Epithelial cell of prostate (primary cell): ENCODE measurements around the gene MAGEA3.
"Not testable (repeated sequence)": the region's sequence is repeated elsewhere in the genome, so short reads cannot be mapped to it uniquely, and the experiment has no call there.

Experiments used
- DNase-seq: peaks from one replicate; pipeline ENCODE4 v3.0.0-alpha.2; 2011; ENCODE audit warnings: low read depth, low spot score
- H3K27ac ChIP-seq: fragments of 450-650 bp; 2 replicates; pipeline ENCODE4 v1.5.1; 2017; ENCODE audit warnings: mild to moderate bottlenecking

The MAGEA3 gene, protein sequence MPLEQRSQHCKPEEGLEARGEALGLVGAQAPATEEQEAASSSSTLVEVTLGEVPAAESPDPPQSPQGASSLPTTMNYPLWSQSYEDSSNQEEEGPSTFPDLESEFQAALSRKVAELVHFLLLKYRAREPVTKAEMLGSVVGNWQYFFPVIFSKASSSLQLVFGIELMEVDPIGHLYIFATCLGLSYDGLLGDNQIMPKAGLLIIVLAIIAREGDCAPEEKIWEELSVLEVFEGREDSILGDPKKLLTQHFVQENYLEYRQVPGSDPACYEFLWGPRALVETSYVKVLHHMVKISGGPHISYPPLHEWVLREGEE

DNA sequence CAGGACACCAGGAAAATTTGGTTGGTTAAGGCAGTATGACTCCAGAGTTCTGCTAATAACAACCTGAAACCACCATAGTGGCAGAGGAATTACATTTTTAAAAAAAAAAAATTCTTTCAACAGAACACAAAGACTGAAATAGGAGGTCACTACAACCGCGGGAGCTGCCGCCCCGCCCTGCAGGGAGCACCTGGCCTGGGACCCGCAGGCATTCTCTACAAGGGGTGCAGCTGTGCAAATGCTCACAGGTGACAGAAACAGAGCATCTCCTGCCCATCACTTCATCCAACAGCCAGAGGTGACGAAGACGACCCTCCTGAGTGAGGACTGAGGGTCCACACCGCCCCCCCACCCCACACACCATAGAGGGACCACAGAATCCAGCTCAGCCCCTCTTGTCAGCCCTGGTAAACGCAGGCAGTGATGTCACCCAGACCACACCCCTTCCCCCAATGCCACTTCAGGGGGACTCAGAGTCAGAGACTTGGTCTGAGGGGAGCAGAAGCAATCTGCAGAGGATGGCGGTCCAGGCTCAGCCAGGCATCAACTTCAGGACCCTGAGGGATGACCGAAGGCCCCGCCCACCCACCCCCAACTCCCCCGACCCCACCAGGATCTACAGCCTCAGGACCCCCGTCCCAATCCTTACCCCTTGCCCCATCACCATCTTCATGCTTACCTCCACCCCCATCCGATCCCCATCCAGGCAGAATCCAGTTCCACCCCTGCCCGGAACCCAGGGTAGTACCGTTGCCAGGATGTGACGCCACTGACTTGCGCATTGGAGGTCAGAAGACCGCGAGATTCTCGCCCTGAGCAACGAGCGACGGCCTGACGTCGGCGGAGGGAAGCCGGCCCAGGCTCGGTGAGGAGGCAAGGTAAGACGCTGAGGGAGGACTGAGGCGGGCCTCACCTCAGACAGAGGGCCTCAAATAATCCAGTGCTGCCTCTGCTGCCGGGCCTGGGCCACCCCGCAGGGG is at the start of gene MAGEA3:
TSS of gene MAGEA3 (plus strand) at position 843 of the 980 bp plus-strand sequence. CDS start 2,039 bp downstream, outside the sequence.
- not testable (repeated sequence) for H3K27ac ChIP-seq, DNase-seq

DNA sequence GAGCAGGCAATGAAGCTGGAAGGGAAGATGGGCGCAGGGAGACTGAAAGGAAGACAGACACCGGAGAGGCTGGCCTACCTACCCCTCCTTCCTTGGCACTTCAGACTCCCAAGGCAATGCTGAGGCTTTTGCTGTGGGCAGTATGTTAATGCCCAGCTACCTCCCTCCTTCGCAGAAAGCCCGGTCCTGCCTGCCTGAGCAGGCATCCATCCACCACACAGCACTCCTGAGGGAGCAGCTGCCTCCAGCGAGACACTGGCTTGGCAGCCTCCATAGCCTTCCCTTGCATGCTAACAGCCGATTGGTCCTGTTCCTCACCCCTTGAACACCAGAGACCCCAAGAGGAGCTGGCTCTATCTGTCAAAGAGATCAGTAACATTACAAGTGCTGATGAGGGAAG is 46.5 kb upstream of the MAGEA3 start:
- H3K27ac ChIP-seq, result no peak overlapping the region
- no peak for DNase-seq

DNA sequence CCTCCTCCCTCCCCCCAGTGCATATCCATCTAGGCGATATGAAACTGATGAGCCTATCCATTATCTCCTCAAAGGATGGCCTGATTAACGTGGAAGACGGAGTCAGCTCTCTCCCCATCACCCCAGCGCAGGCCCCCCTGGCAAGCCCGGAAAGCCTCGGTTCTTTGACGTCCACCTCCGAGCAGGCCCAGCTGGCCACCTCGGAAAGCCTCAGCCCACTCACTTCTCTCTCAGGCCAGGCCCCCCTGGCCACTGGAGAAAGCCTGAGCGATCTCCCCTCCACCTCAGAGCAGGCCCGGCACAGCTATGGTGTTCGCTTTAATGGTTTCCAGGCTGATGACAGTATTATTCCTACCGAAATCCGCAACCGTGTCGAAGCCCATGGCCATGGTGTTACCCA is 46.1 kb upstream of the MAGEA3 start:
- DNase-seq, result no peak
- H3K27ac ChIP-seq, result no peak overlapping the region

DNA sequence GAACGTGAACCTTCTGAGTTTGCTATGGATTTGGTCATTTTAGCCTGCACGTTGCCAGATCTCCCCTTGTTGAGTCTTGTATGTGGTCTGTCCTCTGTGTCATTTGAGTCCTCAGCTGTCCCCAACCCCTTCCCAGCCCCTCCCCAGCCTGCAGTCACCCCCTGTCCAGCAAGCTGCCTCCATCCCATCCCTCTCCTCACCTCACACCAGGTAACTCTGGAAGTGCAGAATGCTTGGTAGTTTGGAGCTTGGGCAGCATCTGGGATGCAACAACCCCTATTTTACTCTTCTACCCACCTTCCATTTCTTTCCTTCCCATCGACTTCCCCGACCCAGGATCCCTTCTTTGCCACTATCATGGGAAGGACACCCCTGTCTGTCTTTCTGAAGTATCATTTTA is 42.5 kb upstream of the MAGEA3 start:
- no peak for DNase-seq
- no peak overlapping the region for H3K27ac ChIP-seq

DNA sequence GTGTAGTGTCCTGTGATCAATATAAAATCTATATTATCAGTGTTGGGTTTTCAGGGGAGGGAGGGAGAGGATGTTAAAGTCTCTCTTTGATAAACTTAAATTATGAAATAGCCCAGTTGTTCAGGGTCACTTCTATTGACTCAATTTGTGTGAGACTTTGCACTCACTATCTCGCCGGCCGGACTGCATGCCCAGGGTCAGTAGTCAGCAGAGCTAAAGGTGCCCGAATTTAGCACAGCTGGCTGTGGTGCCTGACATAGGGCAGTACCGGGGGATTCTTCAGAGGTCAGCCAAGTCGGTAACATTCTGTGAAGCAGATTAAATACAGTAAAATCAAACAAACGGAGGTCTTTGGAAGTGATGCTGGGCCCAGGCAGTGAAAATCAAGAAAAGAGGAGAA is 41.7 kb upstream of the MAGEA3 start:
- no peak overlapping the region for H3K27ac ChIP-seq
- no peak for DNase-seq

DNA sequence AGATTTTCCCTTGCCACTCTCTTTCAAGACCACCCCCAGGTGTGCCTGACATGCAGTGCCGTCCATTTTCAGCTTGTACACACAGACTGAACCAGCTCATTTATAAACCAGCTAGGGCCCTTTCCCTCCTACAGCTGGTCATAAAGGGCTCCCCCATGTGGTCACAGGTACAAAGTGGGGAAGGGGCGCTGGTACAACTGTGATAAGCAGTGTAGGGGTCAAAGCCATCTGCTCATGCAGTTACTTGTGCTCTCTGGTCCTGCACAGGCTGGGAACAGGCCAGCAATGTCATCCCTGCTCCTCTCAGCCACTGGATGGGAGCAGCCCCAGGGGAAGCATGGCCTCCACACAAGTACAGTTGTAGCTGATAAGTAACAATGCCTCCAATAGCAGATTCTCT is 40.3 kb upstream of the MAGEA3 start:
- no peak for DNase-seq
- H3K27ac ChIP-seq, result no peak overlapping the region

DNA sequence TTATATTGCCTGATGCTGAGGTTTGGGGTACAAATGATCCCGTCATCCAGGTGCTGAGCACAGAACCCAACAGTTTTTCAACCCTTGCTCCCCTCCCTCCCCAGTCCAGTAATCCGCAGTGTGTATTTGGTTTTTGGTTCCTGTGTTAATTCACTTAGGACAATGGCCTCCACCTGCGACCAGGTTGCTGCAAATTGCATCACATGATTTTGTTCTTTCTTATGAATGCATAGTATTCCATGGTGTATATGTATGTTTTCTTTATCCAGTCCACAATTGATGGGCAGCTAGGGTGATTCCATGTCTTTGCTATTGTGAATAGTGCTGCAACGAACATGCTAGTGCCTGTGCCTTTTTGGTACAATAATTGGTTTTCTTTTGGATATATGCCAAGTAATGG is 35.5 kb upstream of the MAGEA3 start:
- H3K27ac ChIP-seq, result no peak overlapping the region
- no peak for DNase-seq

DNA sequence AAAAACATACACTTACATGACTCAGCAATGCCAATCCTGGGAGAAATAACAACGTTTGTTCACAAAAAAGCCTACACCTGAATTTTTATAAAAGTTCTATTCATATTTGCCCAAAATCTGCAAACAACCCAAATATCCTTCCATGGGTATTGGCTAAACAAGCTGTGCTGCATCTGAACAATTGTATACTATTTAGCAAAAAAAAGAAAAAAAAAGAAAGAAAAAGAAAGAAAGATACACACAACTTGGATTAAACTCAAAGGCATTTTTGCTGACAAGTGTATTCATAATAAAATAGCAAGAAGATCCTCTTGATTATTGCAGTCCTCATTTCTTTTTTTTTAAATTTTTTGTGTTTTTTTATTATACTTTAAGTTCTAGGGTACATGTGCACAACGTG is 24.5 kb upstream of the MAGEA3 start:
- H3K27ac ChIP-seq, result no peak overlapping the region
- DNase-seq, result no peak

DNA sequence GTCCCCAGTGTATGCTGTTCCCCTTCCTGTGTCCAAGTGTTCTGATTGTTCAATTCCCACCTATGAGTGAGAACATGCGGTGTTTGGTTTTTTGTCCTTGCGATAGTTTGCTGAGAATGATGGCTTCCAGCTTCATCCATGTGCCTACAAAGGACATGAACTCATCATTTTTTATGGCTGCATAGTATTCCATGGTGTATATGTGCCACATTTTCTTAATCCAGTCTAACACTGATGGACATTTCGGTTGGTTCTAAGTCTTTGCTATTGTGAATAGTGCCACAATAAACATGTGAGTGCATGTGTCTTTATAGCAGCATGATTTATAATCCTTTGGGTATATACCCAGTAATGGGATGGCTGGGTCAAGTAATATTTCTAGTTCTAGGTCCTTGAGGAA is 23.9 kb upstream of the MAGEA3 start:
- not testable (repeated sequence) for DNase-seq, H3K27ac ChIP-seq

DNA sequence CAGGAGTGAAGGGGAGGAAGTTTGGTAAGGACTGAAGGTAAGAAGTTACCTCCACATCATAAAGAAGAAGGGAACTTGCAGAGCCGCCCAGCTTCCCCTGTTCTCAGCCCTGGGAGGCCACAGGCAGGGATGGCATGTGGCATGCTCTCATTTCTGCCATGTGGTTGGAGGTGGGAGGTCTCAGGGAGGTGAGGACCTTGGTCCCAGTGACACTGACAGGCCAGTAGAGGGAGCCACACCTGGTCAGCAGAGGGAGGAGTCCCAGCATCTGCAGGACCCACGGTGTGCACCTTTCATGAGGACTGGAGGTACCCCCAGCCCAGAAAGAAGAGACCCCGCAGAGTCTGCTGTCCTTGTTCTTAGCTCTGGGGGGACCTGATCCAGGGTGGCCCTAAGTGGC is 17.6 kb upstream of the MAGEA3 start:
- not testable (repeated sequence) for DNase-seq, H3K27ac ChIP-seq

DNA sequence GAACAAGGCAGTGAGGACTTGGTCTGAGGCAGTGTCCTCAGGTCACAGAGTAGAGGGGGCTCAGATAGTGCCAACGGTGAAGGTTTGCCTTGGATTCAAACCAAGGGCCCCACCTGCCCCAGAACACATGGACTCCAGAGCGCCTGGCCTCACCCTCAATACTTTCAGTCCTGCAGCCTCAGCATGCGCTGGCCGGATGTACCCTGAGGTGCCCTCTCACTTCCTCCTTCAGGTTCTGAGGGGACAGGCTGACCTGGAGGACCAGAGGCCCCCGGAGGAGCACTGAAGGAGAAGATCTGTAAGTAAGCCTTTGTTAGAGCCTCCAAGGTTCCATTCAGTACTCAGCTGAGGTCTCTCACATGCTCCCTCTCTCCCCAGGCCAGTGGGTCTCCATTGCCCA is 1.8 kb downstream of the MAGEA3 start:
- H3K27ac ChIP-seq, DNase-seq: not testable (repeated sequence)

DNA sequence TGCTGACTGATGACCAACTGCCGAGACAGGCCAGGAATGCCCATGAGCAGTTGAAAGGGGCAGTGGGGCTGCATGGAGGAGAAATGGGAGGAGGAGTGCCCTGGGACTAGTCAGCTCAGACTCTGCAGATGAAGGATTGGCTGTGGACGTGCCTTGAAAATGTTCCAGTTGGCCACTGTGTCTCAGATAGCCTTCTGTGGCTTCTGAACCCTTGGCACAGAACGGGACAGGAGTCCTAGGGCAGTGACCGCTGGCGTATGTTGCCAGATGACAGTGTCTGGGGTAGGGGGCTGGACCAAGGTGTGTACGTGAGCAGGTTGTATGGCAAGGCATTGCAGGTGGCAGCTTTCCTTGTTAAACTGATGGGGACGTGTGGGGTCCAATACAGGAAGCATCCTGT is 7.9 kb downstream of the MAGEA3 start:
- H3K27ac ChIP-seq, DNase-seq: not testable (repeated sequence)

DNA sequence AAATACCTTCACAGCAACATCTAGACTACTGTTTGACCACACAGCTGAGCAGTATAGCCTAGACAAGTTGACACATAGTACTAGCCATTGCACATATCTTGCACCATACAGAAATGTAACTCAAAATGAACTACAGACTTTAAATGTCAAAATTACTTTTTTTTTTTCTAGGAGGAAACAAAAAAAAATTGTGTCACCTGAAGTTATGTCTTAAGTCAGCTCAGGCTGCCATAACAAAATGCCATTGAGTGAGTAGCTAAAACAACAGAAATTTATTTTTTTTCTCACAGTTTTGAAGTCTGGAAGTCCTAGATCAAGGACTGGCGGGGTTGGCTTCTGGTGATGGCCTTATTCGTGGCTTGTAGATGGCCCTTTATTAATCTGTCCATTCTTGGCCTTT is 10.6 kb downstream of the MAGEA3 start, which contains the start of gene CSAG2:
TSS of gene CSAG2 (minus strand) at position 101 of the 400 bp plus-strand sequence. CDS start 161 bp downstream, outside the sequence.
- not testable (repeated sequence) for H3K27ac ChIP-seq, DNase-seq

DNA sequence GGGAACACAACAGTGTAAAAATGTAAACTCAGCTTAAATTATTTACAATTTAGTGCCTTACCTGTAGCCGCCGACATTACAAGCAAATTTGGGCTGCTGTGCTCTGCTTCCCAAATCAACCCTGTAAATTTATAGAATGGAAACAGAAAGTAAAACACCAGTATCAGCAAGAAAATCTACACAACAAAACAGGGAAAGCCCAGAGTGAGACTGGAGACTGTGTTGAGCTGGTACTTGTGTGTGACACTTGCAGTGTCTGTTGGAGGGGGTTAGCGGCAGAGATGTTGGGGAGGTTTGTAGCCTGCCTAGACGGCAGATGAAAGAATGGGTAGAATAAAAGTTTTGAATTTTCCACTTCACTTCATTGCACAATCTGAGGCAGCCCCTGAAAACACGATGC is 14.6 kb downstream of the MAGEA3 start:
- DNase-seq, H3K27ac ChIP-seq: not testable (repeated sequence)

DNA sequence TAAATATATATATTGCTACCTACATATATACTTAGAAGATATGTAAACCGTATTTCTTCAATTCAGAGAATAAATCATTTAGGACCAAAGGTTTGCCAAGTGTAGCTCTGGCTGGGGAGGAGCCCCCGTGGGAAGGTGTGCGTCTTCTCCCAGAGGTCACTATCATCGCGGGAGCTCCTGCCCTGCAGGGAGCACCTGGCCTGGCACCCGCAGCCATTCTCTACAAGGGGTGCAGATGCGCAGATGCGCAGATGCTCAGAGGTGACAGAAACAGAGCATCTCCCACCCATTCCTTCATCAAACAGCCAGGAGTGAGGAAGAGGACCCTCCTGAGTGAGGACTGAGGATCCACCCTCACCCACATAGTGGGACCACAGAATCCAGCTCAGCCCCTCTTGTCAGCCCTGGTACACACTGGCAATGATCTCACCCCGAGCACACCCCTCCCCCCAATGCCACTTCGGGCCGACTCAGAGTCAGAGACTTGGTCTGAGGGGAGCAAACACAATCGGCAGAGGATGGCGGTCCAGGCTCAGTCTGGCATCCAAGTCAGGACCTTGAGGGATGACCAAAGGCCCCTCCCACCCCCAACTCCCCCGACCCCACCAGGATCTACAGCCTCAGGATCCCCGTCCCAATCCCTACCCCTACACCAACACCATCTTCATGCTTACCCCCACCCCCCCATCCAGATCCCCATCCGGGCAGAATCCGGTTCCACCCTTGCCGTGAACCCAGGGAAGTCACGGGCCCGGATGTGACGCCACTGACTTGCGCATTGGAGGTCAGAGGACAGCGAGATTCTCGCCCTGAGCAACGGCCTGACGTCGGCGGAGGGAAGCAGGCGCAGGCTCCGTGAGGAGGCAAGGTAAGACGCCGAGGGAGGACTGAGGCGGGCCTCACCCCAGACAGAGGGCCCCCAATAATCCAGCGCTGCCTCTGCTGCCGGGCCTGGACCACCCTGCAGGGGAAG is 15.5 kb downstream of the MAGEA3 start, which contains the start of gene MAGEA2B:
TSS of gene MAGEA2B (plus strand) at position 814 of the 973 bp plus-strand sequence. CDS start 2,479 bp downstream, outside the sequence.
- H3K27ac ChIP-seq, DNase-seq: not testable (repeated sequence)

DNA sequence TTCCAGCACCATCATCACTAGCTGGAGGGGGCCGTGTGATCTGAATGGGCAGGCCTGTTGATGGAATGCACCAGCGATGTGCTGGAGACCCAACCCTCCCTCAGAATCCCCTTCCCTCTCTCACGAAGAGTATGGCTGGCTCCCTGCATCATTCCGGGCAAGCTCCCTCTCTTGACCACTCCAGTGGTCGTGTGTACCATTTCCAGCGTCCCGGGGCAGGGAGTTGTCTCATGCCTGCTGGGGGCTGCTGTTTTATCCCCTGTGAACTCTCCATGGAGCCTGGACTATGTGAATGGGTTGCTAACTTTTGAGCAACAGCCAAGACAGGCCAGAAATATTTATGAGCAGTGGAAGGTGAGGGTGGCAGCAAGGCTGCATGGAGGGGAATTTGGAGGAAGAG is 26.8 kb downstream of the MAGEA3 start:
- no peak for DNase-seq
- no peak overlapping the region for H3K27ac ChIP-seq

DNA sequence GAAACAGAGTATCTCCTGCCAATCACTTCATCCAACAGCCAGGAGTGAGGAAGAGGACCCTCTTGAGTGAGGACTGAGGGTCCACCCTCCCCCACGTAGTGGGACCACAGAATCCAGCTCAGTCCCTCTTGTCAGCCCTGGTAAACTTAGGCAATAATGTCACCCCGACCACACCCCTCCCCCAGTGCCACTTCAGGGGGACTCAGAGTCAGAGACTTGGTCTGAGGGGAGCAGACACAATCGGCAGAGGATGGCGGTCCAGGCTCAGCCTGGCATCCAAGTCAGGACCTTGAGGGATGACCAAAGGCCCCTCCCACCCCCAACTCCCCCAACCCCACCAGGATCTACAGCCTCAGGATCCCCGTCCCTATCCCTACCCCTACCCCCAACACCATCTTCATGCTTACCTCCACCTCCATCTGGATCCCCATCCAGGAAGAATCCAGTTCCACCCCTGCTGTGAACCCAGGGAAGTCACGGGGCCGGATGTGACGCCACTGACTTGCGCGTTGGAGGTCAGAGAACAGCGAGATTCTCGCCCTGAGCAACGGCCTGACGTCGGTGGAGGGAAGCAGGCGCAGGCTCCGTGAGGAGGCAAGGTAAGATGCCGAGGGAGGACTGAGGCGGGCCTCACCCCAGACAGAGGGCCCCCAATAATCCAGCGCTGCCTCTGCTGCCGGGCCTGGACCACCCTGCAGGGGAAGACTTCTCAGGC is 34.8 kb downstream of the MAGEA3 start, which contains the start of the genes CSAG1 and MAGEA12:
TSS of gene CSAG1 (minus strand) at position 461 of the 715 bp plus-strand sequence. CDS start 1,261 bp downstream, outside the sequence.
TSS of gene MAGEA12 (plus strand) at position 497 of the 715 bp plus-strand sequence. CDS start 2,405 bp downstream, outside the sequence.
- no peak for DNase-seq
- H3K27ac ChIP-seq, result no peak within 1 kb of the TSS

DNA sequence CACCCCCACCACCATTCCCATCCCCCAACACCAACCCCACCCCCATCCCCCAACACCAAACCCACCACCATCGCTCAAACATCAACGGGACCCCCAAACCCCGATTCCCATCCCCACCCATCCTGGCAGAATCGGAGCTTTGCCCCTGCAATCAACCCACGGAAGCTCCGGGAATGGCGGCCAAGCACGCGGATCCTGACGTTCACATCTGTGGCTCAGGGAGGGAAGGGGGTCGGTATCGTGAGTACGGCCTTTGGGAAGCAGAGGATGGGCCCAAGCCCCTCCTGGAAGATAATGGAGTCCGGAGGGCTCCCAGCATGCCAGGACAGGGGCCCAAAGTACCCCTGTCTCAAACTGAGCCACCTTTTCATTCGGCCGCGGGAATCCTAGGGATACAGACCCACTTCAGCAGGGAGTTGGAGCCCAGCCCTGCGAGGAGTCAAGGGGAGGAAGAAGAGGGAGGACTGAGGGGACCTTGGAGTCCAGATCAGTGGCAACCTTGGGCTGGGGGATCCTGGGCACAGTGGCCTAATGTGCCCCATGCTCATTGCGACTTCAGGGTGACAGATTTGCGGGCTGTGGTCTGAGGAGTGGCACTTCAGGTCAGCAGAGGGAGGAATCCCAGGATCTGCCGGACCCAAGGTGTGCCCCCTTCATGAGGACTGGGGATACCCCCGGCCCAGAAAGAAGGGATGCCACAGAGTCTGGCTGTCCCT is 35.7 kb downstream of the MAGEA3 start:
- H3K27ac ChIP-seq, DNase-seq: not testable (repeated sequence)
